A549 (cell line): Measurements from ENCODE around the gene ZNF425. TPM values are rescaled to one million over a fixed set of nuclear protein-coding genes. Genes with fewer than 3 reads are reported as not detected.

Experiments
- ATAC-seq, 2 experiments: fragments of 200-7000 bp in 1 of 2; fragments of >200 bp in 1 of 2; cut with Nextera tagmentation in 1 of 2; cut with Tn5 transposase in 1 of 2; 3 replicates each; pipeline versions ENCODE4 v1.8.0 to v1.9.1; 2018 to 2020; ENCODE audit warnings: mild to moderate bottlenecking in 1 of 2, moderate library complexity in 1 of 2
- CTCF ChIA-PET: fragments of 300-600 bp; sonication (Branson Sonifier 250); formaldehyde crosslinking; extraction: SDS; loops from one replicate; lab custom pipeline; 2021; ENCODE audit warnings: antibody characterized with exemption, inconsistent platforms; lab: Yijun Ruan, JAX
- POLR2A ChIA-PET: fragments of 350-600 bp; formaldehyde crosslinking; extraction: SDS; loops from one replicate; lab custom pipeline; 2021; ENCODE audit warnings: antibody characterized with exemption, inconsistent platforms; lab: Yijun Ruan, JAX
- DNase-seq, 2 experiments: peaks; one replicate each; pipeline versions ENCODE4 v3.0.0 to v3.0.0-alpha.2; 2011 to 2016; ENCODE audit warnings: low read depth in 1 of 2, low spot score in 1 of 2
- FAIRE-seq: peaks from 2 replicates; lab custom pipeline; 2011; peaks lifted over from hg19 to GRCh38; lab: Jason Lieb, UNC
- H3K27ac ChIP-seq, 2 experiments: fragments of >200 bp; sonication (Bioruptor Twin); formaldehyde crosslinking; 3 replicates each; pipeline ENCODE4 v1.5.1; 2016 to 2017
- H3K4me1 ChIP-seq: fragments of >200 bp; sonication (Bioruptor Twin); formaldehyde crosslinking; 3 replicates; pipeline ENCODE4 v1.6.1; 2016
- H3K4me2 ChIP-seq: fragments of >200 bp; sonication (Bioruptor Twin); formaldehyde crosslinking; 3 replicates; pipeline ENCODE4 v1.6.1; 2016
- H3K4me3 ChIP-seq: fragments of >200 bp; sonication (Bioruptor Twin); formaldehyde crosslinking; 3 replicates; pipeline ENCODE4 v1.5.1; 2016
- H3K9me3 ChIP-seq: fragments of >200 bp; sonication (Bioruptor Twin); formaldehyde crosslinking; 3 replicates; pipeline ENCODE4 v1.6.1; 2016
- BHLHE40 ChIP-seq: IDR thresholded peaks from 2 replicates; pipeline ENCODE4 v1.6.1; 2012; ENCODE audit warnings: low read depth, low read length, inconsistent platforms
- CBX2 ChIP-seq: fragments of 200-600 bp; sonication (generic); IDR thresholded peaks from 2 replicates; pipeline ENCODE4 v1.6.1; 2016; ENCODE audit warnings: low read depth, mild to moderate bottlenecking, borderline replicate concordance
- CBX8 ChIP-seq: fragments of 200-600 bp; sonication (generic); IDR thresholded peaks from 2 replicates; pipeline ENCODE4 v1.6.1; 2016
- CHD2 ChIP-seq: fragments of 150-350 bp; IDR thresholded peaks from 2 replicates; pipeline ENCODE4 v1.6.1; 2014; ENCODE audit warnings: low read length; ENCODE audit not compliant: partially characterized antibody
- E2F6 ChIP-seq: IDR thresholded peaks from 2 replicates; pipeline ENCODE4 v1.6.1; 2012; ENCODE audit warnings: low read depth, borderline replicate concordance
- EHMT2 ChIP-seq: fragments of 200-600 bp; sonication (generic); IDR thresholded peaks from 2 replicates; pipeline ENCODE4 v1.6.1; 2016; ENCODE audit warnings: antibody characterized with exemption, low read depth, mild to moderate bottlenecking, moderate library complexity
- FOSL2 ChIP-seq, 2 experiments: fragments of 450-650 bp in 1 of 2; fragments of >200 bp in 1 of 2; sonication (Bioruptor Twin) in 1 of 2; formaldehyde crosslinking; IDR thresholded peaks; 2 replicates each; pipeline versions ENCODE4 v1.5.0 to v1.6.1; 2016 to 2020; ENCODE audit warnings: mild to moderate bottlenecking in 1 of 2, moderate library complexity in 1 of 2
- FOXS1 ChIP-seq: fragments of 250-450 bp; sonication (Bioruptor Pico); IDR thresholded peaks from 2 replicates; pipeline ENCODE4 v1.5.0; 2020; ENCODE audit warnings: mild to moderate bottlenecking, moderate library complexity
- GATA3 ChIP-seq: IDR thresholded peaks from 2 replicates; pipeline ENCODE4 v1.6.1; 2012; ENCODE audit warnings: borderline replicate concordance
- HDAC2 ChIP-seq: fragments of 200-600 bp; sonication (generic); IDR thresholded peaks from 2 replicates; pipeline ENCODE4 v1.6.1; 2016
- HOXB13 ChIP-seq: fragments of 250-450 bp; sonication (Bioruptor Pico); IDR thresholded peaks from 2 replicates; pipeline ENCODE4 v1.5.0; 2020; ENCODE audit warnings: low read depth, mild to moderate bottlenecking, moderate library complexity
- HOXB5 ChIP-seq: fragments of 250-450 bp; sonication (Bioruptor Pico); IDR thresholded peaks from 2 replicates; pipeline ENCODE4 v1.5.0; 2020; ENCODE audit warnings: mild to moderate bottlenecking, moderate library complexity
- JUN ChIP-seq, 2 experiments: fragments of >200 bp; sonication (Bioruptor Twin); formaldehyde crosslinking; IDR thresholded peaks; 2 replicates in 1 of 2; 3 replicates in 1 of 2; pipeline ENCODE4 v1.6.1; 2016 to 2017
- MAX ChIP-seq: IDR thresholded peaks from 2 replicates; pipeline ENCODE4 v1.6.1; 2012
- MAZ ChIP-seq: fragments of 150-350 bp; IDR thresholded peaks from 2 replicates; pipeline ENCODE4 v1.6.1; 2014; ENCODE audit warnings: antibody characterized with exemption, low read depth, low read length, borderline replicate concordance
- NPAS2 ChIP-seq: fragments of 250-450 bp; sonication (Bioruptor Pico); IDR thresholded peaks from 2 replicates; pipeline ENCODE4 v1.8.0; 2022; ENCODE audit warnings: mild to moderate bottlenecking, moderate library complexity, borderline replicate concordance
- NR3C1 ChIP-seq: fragments of >200 bp; sonication (Bioruptor Twin); formaldehyde crosslinking; IDR thresholded peaks from 3 replicates; pipeline ENCODE4 v1.6.1; 2017
- PHF8 ChIP-seq: fragments of 200-600 bp; sonication (generic); IDR thresholded peaks from 2 replicates; pipeline ENCODE4 v1.6.1; 2016; ENCODE audit warnings: low read depth, mild to moderate bottlenecking, antibody characterized with exemption, moderate library complexity, borderline replicate concordance
- RAD21 ChIP-seq, 2 experiments: fragments of >200 bp in 1 of 2; sonication (Bioruptor Twin) in 1 of 2; formaldehyde crosslinking in 1 of 2; IDR thresholded peaks in 1 of 2; conservative IDR thresholded peaks in 1 of 2; 2 replicates in 1 of 2; 3 replicates in 1 of 2; pipeline ENCODE4 v1.6.1; 2012 to 2018; ENCODE audit warnings: inconsistent platforms in 1 of 2
- REST ChIP-seq: fragments of 200-600 bp; sonication (generic); IDR thresholded peaks from 2 replicates; pipeline ENCODE4 v1.6.1; 2016; ENCODE audit warnings: antibody characterized with exemption, mild to moderate bottlenecking, moderate library complexity
- RNF2 ChIP-seq: fragments of 200-600 bp; sonication (generic); IDR thresholded peaks from 2 replicates; pipeline ENCODE4 v1.6.1; 2016; ENCODE audit warnings: low read depth, mild to moderate bottlenecking, antibody characterized with exemption, moderate library complexity, borderline replicate concordance
- SMC3 ChIP-seq: fragments of >200 bp; sonication (Bioruptor Twin); formaldehyde crosslinking; IDR thresholded peaks from 3 replicates; pipeline ENCODE4 v1.6.1; 2018; ENCODE audit warnings: inconsistent platforms
- TFCP2L1 ChIP-seq: fragments of 250-450 bp; sonication (Bioruptor Pico); IDR thresholded peaks from 2 replicates; pipeline ENCODE4 v1.5.0; 2021; ENCODE audit warnings: mild to moderate bottlenecking
- USF2 ChIP-seq: fragments of 450-650 bp; IDR thresholded peaks from 2 replicates; pipeline ENCODE4 v1.6.1; 2014; ENCODE audit warnings: antibody characterized with exemption
- ZFP36 ChIP-seq: fragments of 450-650 bp; IDR thresholded peaks from 2 replicates; pipeline ENCODE4 v1.6.1; 2014; ENCODE audit warnings: borderline replicate concordance; ENCODE audit not compliant: partially characterized antibody
- ZNF302 ChIP-seq: fragments of 250-450 bp; sonication (Bioruptor Pico); IDR thresholded peaks from 2 replicates; pipeline ENCODE4 v1.9.0; 2021; ENCODE audit warnings: inconsistent platforms, mild to moderate bottlenecking, moderate library complexity
- ZSCAN20 ChIP-seq: fragments of 250-450 bp; sonication (Bioruptor Pico); IDR thresholded peaks from 2 replicates; pipeline ENCODE4 v1.8.0; 2022; ENCODE audit warnings: mild to moderate bottlenecking, moderate library complexity
- WGBS: methylation state at CpG from one replicate; pipeline ENCODE4 v1.1.6; 2017; ENCODE audit errors: missing lambda C conversion rate; 5-methylcytosine and 5-hydroxymethylcytosine counted together
- polyA plus RNA-seq, 4 experiments: library from polyadenylated mRNA; depleted of rRNA in 3 of 4; stranded (reverse); fragments of >200 nt; fragmentation: RNase III in 1 of 4; extraction: RNeasy Plus Mini Kit Qiagen cat#74134 plus additional on column Dnase treatment in 1 of 4; gene quantifications; 2 replicates in 3 of 4; 3 replicates in 1 of 4; pipeline ENCODE4 v1.2.3, GENCODE V29; 2011 to 2017

Gene ZNF425
- polyA plus RNA-seq, 2 of the 4 experiments (the other 2 are of a cell fraction) = 0.80 to 1.6 TPM

- ChIA-PET CTCF (interaction anchor here (0.7 to 8.4 kb wide), 33 partner anchors 7 to 477 kb away, joined by 3 to 84 read pairs (median 6); partner anchors contain the start of genes ZNF282, ZNF425 and ZNF783), POLR2A (interaction anchor here (0.8 to 2.5 kb wide), 7 partner anchors 9 to 114 kb away, joined by 3 to 16 read pairs (median 5); partner anchors contain the start of genes ZNF282, ZNF425 and ZNF783)
- Histone ChIP-seq H3K27ac (peak overlapping the region; percentile 98 to 99), H3K4me3 (peak overlapping the region; percentile 91), H3K4me2 (peak overlapping the region; percentile 83), H3K9me3 (no peaks in the 10 kb centered on the region)
- WGBS = 6% methylated on average over 35 of the region's 86 CpGs
- ATAC-seq (peak; percentile 60 to 69), FAIRE-seq (no peak)
- TF ChIP-seq JUN (IDR thresholded peaks at IDR 0.05) = no peak
- TF ChIP-seq PHF8 = 0 out of 2 replicates have a peak, but pooled peaks have one; percentile 35
- no peak for TF ChIP-seq FOSL2 (IDR thresholded peaks at IDR 0.05)
- no peak for TF ChIP-seq FOSL2 (CRISPR knock-in tag; IDR thresholded peaks at IDR 0.05)
- no peak for TF ChIP-seq CBX8
- no peak for TF ChIP-seq FOXS1
- peak; percentile 56 for TF ChIP-seq MAX
- TF ChIP-seq E2F6 = 0 out of 2 replicates have a peak, but pooled peaks have one; percentile 22
- no peak for TF ChIP-seq MAZ
- TF ChIP-seq RAD21 (conservative IDR thresholded peaks at IDR 0.05 in 1 of 2, IDR thresholded peaks at IDR 0.05 in 1 of 2) = no peak
- peak; percentile 1; the same call in 1 of the 2 replicates for TF ChIP-seq USF2
- no peak for TF ChIP-seq HOXB13 (CRISPR knock-in tag)
- TF ChIP-seq TFCP2L1 (CRISPR knock-in tag) = no peak
- TF ChIP-seq CHD2 = no peak
- no peak for TF ChIP-seq BHLHE40
- no peak for TF ChIP-seq NR3C1
- no peak for TF ChIP-seq NPAS2 (CRISPR knock-in tag)
- no peak for TF ChIP-seq ZSCAN20 (CRISPR knock-in tag)
- TF ChIP-seq, all 56 proteins: peak for 4
- peaks cover 32% of the 10 kb centered on the region for H3K4me1 ChIP-seq
- peak; percentile 48 to 67 for DNase-seq
Measured at GRCh38 chr7:149147752-149148653, 21.9 kb upstream of the ZNF425 start.

GRCh38 chr7:149147072-149147751 is 21.1 kb upstream of the ZNF425 start, which contains the start of gene ZNF398:
TSS of gene ZNF398 (plus strand) at chr7:149147453. CDS start at chr7:149147743, 290 bp downstream.
- CTCF ChIA-PET = interaction anchor here (0.7 to 8.4 kb wide), 42 partner anchors 8 to 472 kb away, joined by 3 to 84 read pairs (median 4); partner anchors contain the start of genes ZNF282, ZNF425 and ZNF783
- Histone ChIP-seq H3K4me3 (peak within 1 kb of the TSS; percentile 91), H3K4me2 (peak within 1 kb of the TSS; percentile 88), H3K27ac (peak within 1 kb of the TSS; percentile 98 to 99), H3K4me1 (peaks cover 32% of the 10 kb centered on the region), H3K9me3 (no peaks in the 10 kb centered on the region)
- ATAC-seq (peak; percentile 82 to 91), DNase-seq (peak; percentile 82 to 85), FAIRE-seq (no peak)
- 1% methylated on average over 14 of the region's 79 CpGs for WGBS
- POLR2A ChIA-PET = interaction anchor here (0.6 to 2.5 kb wide), 12 partner anchors 9 to 164 kb away, joined by 3 to 16 read pairs (median 4); partner anchors contain the start of genes ZNF282, ZNF425 and ZNF783
- no peak for TF ChIP-seq CBX2
- no peak for TF ChIP-seq ZNF302
- TF ChIP-seq ZFP36 = no peak
- no peak for TF ChIP-seq USF2
- TF ChIP-seq HOXB5 (CRISPR knock-in tag) = no peak
- no peak for TF ChIP-seq NR3C1
- no peak for TF ChIP-seq TFCP2L1 (CRISPR knock-in tag)
- TF ChIP-seq JUN (IDR thresholded peaks at IDR 0.05) = peak; percentile 75 to 87; a peak in 4 of 5 replicates
- no peak for TF ChIP-seq EHMT2
- TF ChIP-seq SMC3 = peak; percentile 35; the same call in 2 of the 3 replicates
- no peak for TF ChIP-seq REST
- no peak for TF ChIP-seq RNF2
- TF ChIP-seq GATA3 = no peak
- no peak for TF ChIP-seq HDAC2
- TF ChIP-seq BHLHE40 = no peak
